IMR-90 (cell line): ENCODE results near the gene LAMA5.

Experiments
- MAZ ChIP-seq: IDR thresholded peaks from 2 replicates; pipeline ENCODE4 v1.6.1; 2012; ENCODE audit warnings: low read depth, mild to moderate bottlenecking, low read length, improper control_type of control experiment, moderate library complexity, borderline replicate concordance
- MXI1 ChIP-seq: IDR thresholded peaks from 2 replicates; pipeline ENCODE4 v1.6.1; 2012; ENCODE audit warnings: low read depth, mild to moderate bottlenecking, low read length, moderate library complexity, borderline replicate concordance
- NFE2L2 ChIP-seq: fragments of 150-350 bp; IDR thresholded peaks from 2 replicates; pipeline ENCODE4 v1.6.1; 2016; ENCODE audit warnings: low read depth, mild to moderate bottlenecking, low read length
- POLR2A ChIP-seq: IDR thresholded peaks from 2 replicates; pipeline ENCODE4 v1.6.1; 2012; ENCODE audit warnings: mild to moderate bottlenecking, low read depth, low read length
- RAD21 ChIP-seq: IDR thresholded peaks from 2 replicates; pipeline ENCODE4 v1.6.1; 2012; ENCODE audit warnings: low read length, improper control_type of control experiment
- TF ChIP-seq, protein P1 (sequence below): conservative IDR thresholded peaks from 2 replicates; pipeline ENCODE4 v1.5.1; 2012; ENCODE audit warnings: mild to moderate bottlenecking, low read depth, low read length, improper control_type of control experiment

DNA sequence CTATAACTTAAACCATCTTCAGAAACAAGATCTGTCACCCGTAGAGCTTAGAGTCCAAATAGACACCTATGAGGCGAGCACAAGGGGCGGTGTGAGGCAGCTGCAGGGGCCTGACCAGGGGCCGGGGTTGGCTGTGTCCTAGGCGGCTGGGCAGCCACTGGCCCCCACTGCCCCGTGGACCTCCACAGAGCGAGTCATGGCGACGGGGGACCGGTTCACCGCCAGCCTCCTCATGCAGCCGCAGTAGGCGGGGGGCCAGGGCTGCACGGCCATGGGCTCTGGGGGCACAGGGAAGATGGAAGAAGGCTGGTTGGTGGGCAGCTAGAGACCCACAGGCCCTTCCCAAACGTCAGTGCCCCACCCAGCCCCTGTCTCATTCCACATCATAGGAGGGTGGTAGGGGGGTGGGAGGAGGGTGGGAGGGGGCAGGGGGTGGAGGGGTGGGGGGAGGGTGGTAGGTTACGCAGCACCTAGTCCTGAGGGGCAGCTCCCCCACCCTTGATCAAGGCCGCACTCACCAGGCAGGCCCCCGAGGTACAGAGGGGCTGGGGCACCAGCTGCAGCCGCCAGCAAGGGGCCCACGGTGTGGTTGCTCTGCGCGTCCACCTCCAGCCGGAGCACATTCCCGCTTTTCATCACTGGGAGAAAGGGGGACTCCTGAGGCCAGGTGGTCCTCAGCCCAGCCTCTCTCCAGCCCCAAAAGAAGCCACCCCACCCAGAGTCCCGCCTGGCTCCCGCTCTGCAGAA is 57.7 kb downstream of the LAMA5 start:
- TF ChIP-seq, protein P1, sequence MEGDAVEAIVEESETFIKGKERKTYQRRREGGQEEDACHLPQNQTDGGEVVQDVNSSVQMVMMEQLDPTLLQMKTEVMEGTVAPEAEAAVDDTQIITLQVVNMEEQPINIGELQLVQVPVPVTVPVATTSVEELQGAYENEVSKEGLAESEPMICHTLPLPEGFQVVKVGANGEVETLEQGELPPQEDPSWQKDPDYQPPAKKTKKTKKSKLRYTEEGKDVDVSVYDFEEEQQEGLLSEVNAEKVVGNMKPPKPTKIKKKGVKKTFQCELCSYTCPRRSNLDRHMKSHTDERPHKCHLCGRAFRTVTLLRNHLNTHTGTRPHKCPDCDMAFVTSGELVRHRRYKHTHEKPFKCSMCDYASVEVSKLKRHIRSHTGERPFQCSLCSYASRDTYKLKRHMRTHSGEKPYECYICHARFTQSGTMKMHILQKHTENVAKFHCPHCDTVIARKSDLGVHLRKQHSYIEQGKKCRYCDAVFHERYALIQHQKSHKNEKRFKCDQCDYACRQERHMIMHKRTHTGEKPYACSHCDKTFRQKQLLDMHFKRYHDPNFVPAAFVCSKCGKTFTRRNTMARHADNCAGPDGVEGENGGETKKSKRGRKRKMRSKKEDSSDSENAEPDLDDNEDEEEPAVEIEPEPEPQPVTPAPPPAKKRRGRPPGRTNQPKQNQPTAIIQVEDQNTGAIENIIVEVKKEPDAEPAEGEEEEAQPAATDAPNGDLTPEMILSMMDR = no peak
- TF ChIP-seq MXI1 = no peak
- no peak for TF ChIP-seq POLR2A
- no peak for TF ChIP-seq NFE2L2
- TF ChIP-seq RAD21 = no peak
- TF ChIP-seq MAZ = no peak
